Loucy (cell line): ENCODE data around the gene SERPINB6.

Source experiments
- H2AFZ ChIP-seq: fragments of 200-600 bp; sonication (generic); 2 replicates; pipeline ENCODE4 v1.6.0; 2016; ENCODE audit warnings: antibody characterized with exemption, mild to moderate bottlenecking, low read length, moderate library complexity
- H3F3A ChIP-seq: fragments of 200-600 bp; 2 replicates; pipeline ENCODE4 v1.6.0; 2016; ENCODE audit warnings: antibody characterized with exemption, low read depth, mild to moderate bottlenecking
- H3K27me3 ChIP-seq: fragments of 200-600 bp; sonication (generic); 2 replicates; pipeline ENCODE4 v1.6.1; 2014; ENCODE audit warnings: low read length, mild to moderate bottlenecking; ENCODE audit not compliant: insufficient read depth, poor library complexity, severe bottlenecking
- H3K36me3 ChIP-seq: fragments of 200-600 bp; sonication (generic); 2 replicates; pipeline ENCODE4 v1.6.1; 2016; ENCODE audit warnings: low read length; ENCODE audit not compliant: insufficient read depth
- H3K4me1 ChIP-seq: fragments of 200-600 bp; sonication (generic); 2 replicates; pipeline ENCODE4 v1.5.1; 2014; ENCODE audit warnings: low read length, mild to moderate bottlenecking; ENCODE audit not compliant: insufficient read depth, poor library complexity, severe bottlenecking
- H3K4me2 ChIP-seq: fragments of 200-600 bp; sonication (generic); 2 replicates; pipeline ENCODE4 v1.6.0; 2014; ENCODE audit warnings: antibody characterized with exemption, low read length, low read depth, mild to moderate bottlenecking; ENCODE audit not compliant: poor library complexity, severe bottlenecking
- H3K4me3 ChIP-seq: fragments of 200-600 bp; sonication (generic); 2 replicates; pipeline ENCODE4 v1.5.1; 2014; ENCODE audit warnings: low read length, mild to moderate bottlenecking, mixed read lengths; ENCODE audit not compliant: poor library complexity, severe bottlenecking
- H3K79me2 ChIP-seq: fragments of 200-600 bp; sonication (generic); 2 replicates; pipeline ENCODE4 v1.6.1; 2014; ENCODE audit warnings: low read length; ENCODE audit not compliant: insufficient read depth
- H3K9ac ChIP-seq: fragments of 200-600 bp; sonication (generic); 2 replicates; pipeline ENCODE4 v1.6.0; 2014; ENCODE audit warnings: mild to moderate bottlenecking, low read depth, low read length, moderate library complexity; ENCODE audit not compliant: poor library complexity, severe bottlenecking
- H3K9me2 ChIP-seq: fragments of 200-600 bp; sonication (generic); replicated peaks from 2 replicates; pipeline ENCODE4 v1.6.1; 2016; ENCODE audit warnings: low read depth, low read length, mixed read lengths
- H3K9me3 ChIP-seq: fragments of 200-600 bp; sonication (generic); 2 replicates; pipeline ENCODE4 v1.6.1; 2014; ENCODE audit warnings: mild to moderate bottlenecking, antibody characterized with exemption, low read length, low read depth; ENCODE audit not compliant: insufficient read depth
- H4K20me1 ChIP-seq: fragments of 200-600 bp; sonication (generic); 2 replicates; pipeline ENCODE4 v1.6.0; 2014; ENCODE audit warnings: antibody characterized with exemption, low read length, mild to moderate bottlenecking; ENCODE audit not compliant: insufficient read depth, poor library complexity, severe bottlenecking
- EZH2phosphoT487 ChIP-seq: fragments of 200-600 bp; IDR thresholded peaks from 2 replicates; pipeline ENCODE4 v1.6.1; 2018; ENCODE audit warnings: antibody characterized with exemption, mild to moderate bottlenecking, moderate library complexity, borderline replicate concordance
- TF ChIP-seq, protein P1 (sequence below): fragments of 200-600 bp; sonication (generic); conservative IDR thresholded peaks from 2 replicates; pipeline ENCODE4 v1.5.1; 2014; ENCODE audit warnings: mild to moderate bottlenecking, antibody characterized with exemption, low read length

SERPINB6 gene

DNA sequence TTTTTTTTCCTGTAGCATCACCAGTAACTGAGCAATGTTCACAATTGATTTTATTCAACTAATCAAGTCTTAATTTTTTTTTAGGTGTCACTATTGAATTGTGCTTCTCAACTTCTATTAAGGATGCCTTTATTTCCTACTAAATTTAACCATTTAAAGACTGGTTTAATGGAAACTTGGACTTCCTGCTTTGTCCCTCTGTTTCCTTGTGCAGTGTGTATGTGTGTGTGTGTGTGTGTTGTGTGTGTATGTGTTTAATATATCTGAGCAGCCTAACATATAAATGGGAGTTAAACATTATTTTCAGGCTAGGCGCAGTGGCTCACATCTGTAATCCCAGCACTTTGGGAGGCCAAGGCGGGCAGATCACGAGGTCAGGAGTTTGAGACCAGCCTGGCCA lies 1.8 kb downstream of the SERPINB6 start:
- TF ChIP-seq, protein P1, sequence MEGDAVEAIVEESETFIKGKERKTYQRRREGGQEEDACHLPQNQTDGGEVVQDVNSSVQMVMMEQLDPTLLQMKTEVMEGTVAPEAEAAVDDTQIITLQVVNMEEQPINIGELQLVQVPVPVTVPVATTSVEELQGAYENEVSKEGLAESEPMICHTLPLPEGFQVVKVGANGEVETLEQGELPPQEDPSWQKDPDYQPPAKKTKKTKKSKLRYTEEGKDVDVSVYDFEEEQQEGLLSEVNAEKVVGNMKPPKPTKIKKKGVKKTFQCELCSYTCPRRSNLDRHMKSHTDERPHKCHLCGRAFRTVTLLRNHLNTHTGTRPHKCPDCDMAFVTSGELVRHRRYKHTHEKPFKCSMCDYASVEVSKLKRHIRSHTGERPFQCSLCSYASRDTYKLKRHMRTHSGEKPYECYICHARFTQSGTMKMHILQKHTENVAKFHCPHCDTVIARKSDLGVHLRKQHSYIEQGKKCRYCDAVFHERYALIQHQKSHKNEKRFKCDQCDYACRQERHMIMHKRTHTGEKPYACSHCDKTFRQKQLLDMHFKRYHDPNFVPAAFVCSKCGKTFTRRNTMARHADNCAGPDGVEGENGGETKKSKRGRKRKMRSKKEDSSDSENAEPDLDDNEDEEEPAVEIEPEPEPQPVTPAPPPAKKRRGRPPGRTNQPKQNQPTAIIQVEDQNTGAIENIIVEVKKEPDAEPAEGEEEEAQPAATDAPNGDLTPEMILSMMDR, result no peak
- TF ChIP-seq EZH2phosphoT487, result no peak
- peaks cover 10% of the 10 kb centered on the region for H3K4me1 ChIP-seq
- H3K9me2 ChIP-seq, result no peaks in the 10 kb centered on the region
- no peak overlapping the region for H3K4me2 ChIP-seq
- no peaks in the 10 kb centered on the region for H3K27me3 ChIP-seq
- H3K79me2 ChIP-seq, result 0 out of 2 replicates have a peak, but pooled peaks cover 8% of the 10 kb centered on the region
- H3K36me3 ChIP-seq, result no peaks in the 10 kb centered on the region
- 0 out of 2 replicates have a peak, but pooled peaks cover 4% of the 10 kb centered on the region for H3F3A ChIP-seq
- no peaks in the 10 kb centered on the region for H4K20me1 ChIP-seq
- no peak overlapping the region for H3K9ac ChIP-seq
- no peak overlapping the region for H3K4me3 ChIP-seq
- H3K9me3 ChIP-seq, result no peaks in the 10 kb centered on the region; the same call in 1 of the 2 replicates
- no peak overlapping the region for H2AFZ ChIP-seq

- Histone ChIP-seq H3K79me2 (0 out of 2 replicates have a peak, but pooled peaks cover 8% of the 10 kb centered on the region), H3K4me2 (no peak overlapping the region)
Observed at GRCh38 chr6:2968600-2969135, 2.7 kb downstream of the SERPINB6 start.

GRCh38 chr6:2967936-2968335 lies 3.4 kb downstream of the SERPINB6 start:
- TF ChIP-seq, protein P1, result no peak
- TF ChIP-seq EZH2phosphoT487, result no peak
- H3K4me3 ChIP-seq, result no peak overlapping the region
- no peaks in the 10 kb centered on the region; the same call in 1 of the 2 replicates for H3K9me3 ChIP-seq
- H3K9ac ChIP-seq, result no peak overlapping the region
- no peaks in the 10 kb centered on the region for H3F3A ChIP-seq
- H2AFZ ChIP-seq, result no peak overlapping the region
- no peak overlapping the region for H3K4me2 ChIP-seq
- no peaks in the 10 kb centered on the region for H3K27me3 ChIP-seq
- no peaks in the 10 kb centered on the region for H3K36me3 ChIP-seq
- peaks cover 10% of the 10 kb centered on the region for H3K4me1 ChIP-seq
- H3K79me2 ChIP-seq, result 0 out of 2 replicates have a peak, but pooled peaks cover 8% of the 10 kb centered on the region
- no peaks in the 10 kb centered on the region for H4K20me1 ChIP-seq
- H3K9me2 ChIP-seq, result no peaks in the 10 kb centered on the region

More at GRCh38 chr6:2968600-2969135, 2.7 kb downstream of the SERPINB6 start:
- peaks cover 10% of the 10 kb centered on the region for H3K4me1 ChIP-seq
- no peak overlapping the region for H3K4me3 ChIP-seq
- TF ChIP-seq, protein P1, result no peak
- no peak for TF ChIP-seq EZH2phosphoT487
- H2AFZ ChIP-seq, result no peak overlapping the region
- no peaks in the 10 kb centered on the region for H3K9me2 ChIP-seq
- 0 out of 2 replicates have a peak, but pooled peaks cover under 1% of the 10 kb centered on the region for H3F3A ChIP-seq
- H3K36me3 ChIP-seq, result no peaks in the 10 kb centered on the region
- no peaks in the 10 kb centered on the region for H4K20me1 ChIP-seq
- H3K27me3 ChIP-seq, result no peaks in the 10 kb centered on the region
- no peak overlapping the region for H3K9ac ChIP-seq
- no peaks in the 10 kb centered on the region; the same call in 1 of the 2 replicates for H3K9me3 ChIP-seq
